WTC11 (cell line): ENCODE data around the gene RIPOR1.

ENCODE experiments used
- ATF3 ChIP-seq: sonication (generic); formaldehyde crosslinking; conservative IDR thresholded peaks from 2 replicates; pipeline ENCODE4 v1.8.1; 2022; ENCODE audit warnings: mild to moderate bottlenecking, missing genetic modification reagents
- CREB1 ChIP-seq: sonication (generic); formaldehyde crosslinking; IDR thresholded peaks from 2 replicates; pipeline ENCODE4 v1.8.0; 2023; ENCODE audit warnings: mild to moderate bottlenecking, missing genetic modification reagents
- CTCF ChIP-seq: fragments of 200-600 bp; IDR thresholded peaks from 2 replicates; pipeline ENCODE4 v1.8.0; 2022; ENCODE audit warnings: antibody characterized with exemption
- FOXP4 ChIP-seq: sonication (generic); formaldehyde crosslinking; IDR thresholded peaks from 2 replicates; pipeline ENCODE4 v1.8.0; 2022; ENCODE audit warnings: mild to moderate bottlenecking, missing genetic modification reagents
- IRF2 ChIP-seq: sonication (generic); formaldehyde crosslinking; IDR thresholded peaks from 2 replicates; pipeline ENCODE4 v1.8.0; 2022; ENCODE audit warnings: low read depth, missing genetic modification reagents, borderline replicate concordance
- ZBTB21 ChIP-seq: sonication (generic); formaldehyde crosslinking; IDR thresholded peaks from 2 replicates; pipeline ENCODE4 v1.8.1; 2023; ENCODE audit warnings: mild to moderate bottlenecking, missing genetic modification reagents, borderline replicate concordance

- no peak for TF ChIP-seq CTCF
- no peak for TF ChIP-seq FOXP4 (CRISPR knock-in tag)
- TF ChIP-seq CREB1 (CRISPR knock-in tag): no peak
- no peak for TF ChIP-seq ATF3 (CRISPR knock-in tag)
- TF ChIP-seq IRF2 (CRISPR knock-in tag): no peak
- no peak for TF ChIP-seq ZBTB21
Observed at GRCh38 chr16:67563708-67564468, 35.3 kb downstream of the RIPOR1 start.
